HG03280 (cell line): ENCODE measurements around the gene GAS7.

Source experiments
- ATAC-seq: cut with Tn5 transposase; IDR thresholded peaks from one replicate; pipeline ENCODE4 v1.9.1; 2021; ENCODE audit warnings: mild to moderate bottlenecking, moderate library complexity; ENCODE audit not compliant: unreplicated experiment

GAS7 gene

DNA sequence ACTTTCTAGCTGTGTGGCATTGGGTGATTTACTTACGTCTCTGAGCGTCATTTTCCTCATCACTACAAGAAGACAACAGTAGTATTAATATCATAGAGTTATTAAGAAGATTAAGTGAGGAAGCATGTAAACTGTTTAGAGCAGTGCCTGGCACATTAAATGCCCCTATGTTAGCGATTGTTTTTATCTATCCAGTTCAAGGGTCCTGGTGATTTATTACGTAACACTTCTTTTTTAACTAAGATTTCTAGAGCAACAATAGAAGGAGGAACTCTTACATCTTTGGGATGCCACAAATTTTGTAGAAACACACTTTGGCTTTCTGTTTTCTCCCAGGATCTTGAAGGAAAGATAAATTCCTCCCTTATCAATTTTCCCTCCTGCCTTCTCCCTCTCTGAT lies 3.3 kb upstream of the GAS7 start:
- no peak for ATAC-seq

DNA sequence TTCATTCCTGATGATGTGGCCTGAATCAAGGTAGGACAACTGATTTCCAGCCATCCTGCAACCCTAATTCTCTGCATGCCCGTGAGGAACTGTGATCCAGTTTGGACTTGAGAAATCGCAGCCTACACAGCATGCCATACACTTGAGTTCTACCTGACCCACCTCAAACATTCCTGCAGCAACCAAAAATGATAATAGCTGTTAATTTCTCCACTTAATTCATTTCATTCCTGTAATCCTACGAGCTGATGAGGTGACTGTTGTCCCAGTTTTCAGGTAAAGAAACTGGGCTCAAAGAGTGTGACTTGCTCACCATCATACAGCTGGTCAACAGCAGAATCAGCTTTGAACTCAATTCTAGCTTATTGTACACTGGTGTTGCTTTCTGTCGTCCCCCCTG lies 2.2 kb upstream of the GAS7 start:
- ATAC-seq: no peak

DNA sequence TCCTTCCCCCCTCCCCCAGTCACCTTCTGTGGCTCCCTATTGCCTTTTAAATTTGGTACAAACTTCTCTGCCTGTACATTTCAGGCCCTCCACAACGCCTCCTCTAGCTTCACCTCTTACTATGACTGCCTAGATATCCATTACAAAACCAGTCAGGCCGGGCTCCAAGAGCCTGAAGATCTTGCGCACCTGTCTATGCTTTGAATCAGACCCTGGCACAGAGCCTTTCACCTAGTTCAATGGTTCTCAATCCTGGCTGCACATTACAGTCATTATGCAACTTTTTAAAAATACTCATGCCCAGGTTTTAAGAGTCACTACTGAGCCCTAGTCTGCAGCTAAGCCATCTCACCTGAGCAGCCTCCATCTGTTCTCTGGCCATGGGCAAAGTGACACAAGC lies 1.6 kb upstream of the GAS7 start:
- ATAC-seq: no peak

DNA sequence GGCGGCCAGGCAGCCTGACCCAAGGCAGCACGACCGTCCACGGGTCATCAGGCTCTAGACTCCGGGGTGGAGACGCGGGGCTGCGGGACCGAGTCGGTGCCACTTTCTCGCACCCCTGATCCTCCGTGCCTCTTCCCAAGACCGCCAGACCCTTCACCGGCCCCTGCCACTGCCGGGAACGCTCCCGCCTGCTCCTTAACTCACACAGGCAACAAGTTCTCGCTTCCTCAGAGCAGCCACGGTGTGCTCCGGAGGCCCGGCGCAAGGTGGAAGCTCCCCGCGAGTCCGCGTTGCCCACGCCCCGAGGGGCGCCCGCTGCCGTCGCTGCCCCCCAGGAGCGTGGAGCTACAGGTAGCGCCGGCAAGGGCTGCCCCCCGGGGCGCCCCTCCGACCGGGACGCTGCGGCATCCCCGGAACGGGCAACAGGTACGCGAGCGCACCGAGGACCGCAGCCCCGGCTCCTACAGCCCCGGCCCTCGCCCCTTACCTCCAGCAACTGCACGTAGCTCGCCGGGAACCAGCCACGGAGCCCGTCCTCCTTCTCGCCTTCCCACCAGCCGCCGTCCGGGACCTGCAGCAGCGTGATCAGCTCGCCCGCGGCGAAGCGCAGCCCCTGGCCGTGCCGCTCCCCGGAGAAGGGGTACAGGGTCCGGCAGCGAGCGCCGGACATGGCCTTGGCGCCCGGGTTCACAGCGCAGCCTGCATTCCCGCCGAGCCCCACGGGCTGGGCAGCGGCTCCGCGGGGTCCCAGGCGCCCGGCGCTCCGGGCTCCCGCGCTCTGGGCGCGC lies 491 bp downstream of the GAS7 start:
- ATAC-seq: no peak

DNA sequence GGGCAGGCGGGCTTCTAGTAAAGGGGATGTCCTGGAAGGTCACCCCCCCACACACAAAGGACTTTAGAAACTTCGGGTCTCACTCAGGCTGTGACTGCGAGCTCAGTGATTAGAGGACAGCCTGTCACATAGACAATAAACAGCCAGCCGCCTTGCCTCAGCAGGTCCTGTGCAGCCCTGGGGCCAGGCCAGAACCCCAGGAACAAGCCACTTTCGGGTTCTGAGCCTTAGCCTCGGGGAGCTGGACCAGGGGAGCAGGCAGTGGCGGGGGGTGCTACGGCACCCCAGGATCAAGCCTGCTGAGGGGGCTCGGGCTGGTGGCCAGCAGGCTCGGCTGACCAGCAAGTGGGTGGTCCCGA lies 1.1 kb downstream of the GAS7 start:
- no peak for ATAC-seq

DNA sequence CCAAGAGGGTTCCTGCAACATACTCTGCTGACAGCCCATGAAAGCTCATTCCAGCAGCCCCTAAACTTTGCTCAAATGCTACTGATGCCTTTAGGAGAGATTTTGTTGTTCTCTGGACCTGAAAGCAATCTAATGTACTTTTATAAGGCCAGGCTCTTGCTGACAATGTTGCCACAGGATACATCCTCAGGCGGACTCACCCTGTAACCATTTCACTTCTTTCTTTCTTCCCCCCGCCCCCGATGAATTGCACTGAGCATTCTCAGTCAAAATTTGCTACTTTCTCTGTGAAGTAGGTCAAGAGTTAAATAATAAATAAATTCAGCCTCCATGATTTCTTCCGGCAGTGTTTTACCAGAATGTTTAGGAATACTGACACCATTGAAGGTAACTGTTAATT lies 1.5 kb downstream of the GAS7 start:
- no peak for ATAC-seq

DNA sequence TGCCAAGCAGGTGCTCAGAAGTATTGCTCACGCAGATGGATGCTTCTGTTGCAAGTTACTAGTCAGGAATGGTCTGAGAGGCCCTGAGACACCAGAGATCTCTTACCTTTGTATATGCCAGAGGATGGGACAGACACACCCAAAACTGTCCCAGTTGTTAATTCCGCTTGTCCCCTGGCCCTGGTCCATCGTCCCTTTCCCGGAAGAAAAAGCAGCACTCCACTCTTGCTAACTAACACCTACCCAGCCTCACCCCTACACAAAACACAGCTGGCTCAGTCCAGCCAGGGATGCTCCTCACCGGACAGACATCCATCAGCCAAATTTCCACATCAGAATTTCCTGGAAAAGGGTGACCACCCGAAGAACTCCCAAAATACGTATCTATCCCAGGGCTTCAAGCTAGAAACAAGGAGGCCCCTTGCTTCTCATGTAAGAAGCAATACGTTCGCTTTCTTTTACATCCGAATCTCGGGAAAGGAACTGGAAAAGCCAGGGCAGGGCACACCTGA lies 2.0 kb downstream of the GAS7 start:
- ATAC-seq: no peak

DNA sequence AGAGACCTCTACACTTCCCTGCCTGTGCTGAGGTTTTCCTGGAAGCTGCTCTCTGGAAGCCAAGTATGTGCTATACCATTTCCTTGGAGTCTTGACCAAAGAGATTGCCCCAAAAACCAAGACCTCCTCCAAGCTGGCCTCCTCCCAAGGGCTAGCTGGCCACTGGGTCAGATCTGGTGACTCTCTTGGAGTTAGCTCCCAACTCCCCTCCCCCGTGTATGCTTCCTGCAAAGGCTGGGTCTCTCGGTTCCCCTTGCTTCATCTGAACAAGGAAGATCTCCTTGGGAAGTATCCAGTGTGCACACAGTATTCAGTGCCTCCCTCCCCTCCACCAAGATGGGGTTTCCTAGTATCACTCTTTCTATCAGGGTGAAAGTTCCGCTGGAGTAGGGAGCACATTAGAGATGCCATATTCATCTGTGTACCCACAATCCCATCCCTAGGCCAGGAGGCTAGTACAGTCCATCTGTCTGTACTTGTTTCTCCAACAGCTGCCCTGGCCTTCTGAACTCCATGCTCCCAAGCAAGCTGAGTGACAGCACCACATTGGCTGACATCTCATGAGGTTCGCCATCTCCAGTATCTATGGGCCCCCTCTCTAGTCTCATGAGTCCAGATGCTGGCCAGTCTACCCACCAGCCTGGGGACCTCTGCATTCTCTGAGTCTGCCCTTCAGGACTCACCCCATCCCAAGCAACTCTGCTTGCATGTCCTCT lies 3.2 kb downstream of the GAS7 start:
- no peak for ATAC-seq

DNA sequence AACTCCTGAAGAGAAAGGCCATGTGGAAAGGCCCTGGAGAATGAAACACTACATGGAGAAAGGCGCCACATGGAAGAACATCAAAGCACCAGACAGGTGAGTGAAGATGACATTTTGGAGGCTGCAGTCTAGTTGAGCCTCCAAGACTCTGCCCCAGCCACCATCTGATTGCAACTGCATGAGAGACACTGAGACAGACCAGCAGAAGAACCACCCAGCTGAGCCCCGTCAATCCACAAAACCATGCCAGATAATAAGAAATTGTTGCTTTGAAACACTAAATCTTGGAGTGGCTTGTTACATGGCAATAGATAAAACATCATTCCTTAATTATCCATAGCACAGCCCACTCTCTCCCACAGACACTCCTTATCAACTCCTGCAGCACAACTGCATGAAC lies 4.8 kb downstream of the GAS7 start:
- no peak for ATAC-seq

DNA sequence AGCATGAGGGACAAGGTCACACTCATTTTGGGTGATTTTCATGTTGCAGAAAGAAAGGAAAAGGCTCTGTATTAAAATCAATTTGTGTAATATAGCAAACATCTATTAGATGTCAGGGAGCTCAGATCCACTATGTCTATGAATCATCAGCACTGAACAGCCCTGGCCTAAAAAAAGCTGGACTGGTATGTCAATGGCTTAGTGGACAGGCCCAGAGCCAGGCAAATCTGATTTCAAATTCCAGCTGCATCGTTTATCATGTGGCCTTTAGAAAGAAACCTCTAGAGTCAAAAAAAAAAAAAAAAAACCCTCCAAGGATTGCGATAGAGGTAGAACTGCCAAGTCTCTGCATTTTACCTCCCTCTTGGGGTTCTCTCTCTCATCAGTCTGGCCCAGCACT lies 5.4 kb downstream of the GAS7 start:
- ATAC-seq: no peak

DNA sequence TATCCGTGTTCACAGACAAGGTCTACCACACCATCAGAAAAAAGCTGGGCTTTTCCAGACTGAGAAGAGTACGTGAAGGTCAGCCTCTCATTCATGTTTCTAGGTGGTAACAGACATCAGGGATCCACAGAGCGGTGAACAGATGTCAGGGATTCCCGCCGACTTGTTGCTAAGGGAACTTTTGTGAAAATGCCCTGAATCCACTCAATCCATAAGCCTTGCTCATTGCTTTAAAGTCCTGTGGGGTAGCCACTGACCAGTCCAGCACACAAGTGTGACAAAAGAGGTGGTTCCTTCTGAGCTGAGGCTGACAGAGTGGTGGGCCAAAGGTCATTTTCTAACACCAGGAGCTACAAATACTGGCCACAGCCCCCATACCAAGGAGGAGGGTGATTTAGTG lies 5.9 kb downstream of the GAS7 start:
- no peak for ATAC-seq

DNA sequence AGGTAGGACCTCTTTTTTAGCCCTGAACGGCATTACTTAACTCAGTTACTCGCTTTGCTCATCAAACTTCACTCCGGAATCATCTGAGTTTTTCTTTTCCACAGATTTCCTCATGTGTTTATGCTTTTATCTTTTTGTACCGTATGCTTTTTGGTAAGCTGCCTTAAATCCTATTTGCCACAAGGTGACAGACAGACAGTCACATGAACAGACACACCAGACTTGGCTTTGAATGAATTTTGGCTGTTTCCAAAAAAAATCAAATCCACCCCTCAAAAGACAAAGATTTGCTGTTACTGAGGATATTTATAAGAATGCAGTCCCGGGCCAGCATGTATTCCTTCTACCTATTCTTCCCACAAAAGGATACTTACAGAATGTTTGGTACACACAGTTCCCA lies 10.9 kb downstream of the GAS7 start:
- no peak for ATAC-seq

DNA sequence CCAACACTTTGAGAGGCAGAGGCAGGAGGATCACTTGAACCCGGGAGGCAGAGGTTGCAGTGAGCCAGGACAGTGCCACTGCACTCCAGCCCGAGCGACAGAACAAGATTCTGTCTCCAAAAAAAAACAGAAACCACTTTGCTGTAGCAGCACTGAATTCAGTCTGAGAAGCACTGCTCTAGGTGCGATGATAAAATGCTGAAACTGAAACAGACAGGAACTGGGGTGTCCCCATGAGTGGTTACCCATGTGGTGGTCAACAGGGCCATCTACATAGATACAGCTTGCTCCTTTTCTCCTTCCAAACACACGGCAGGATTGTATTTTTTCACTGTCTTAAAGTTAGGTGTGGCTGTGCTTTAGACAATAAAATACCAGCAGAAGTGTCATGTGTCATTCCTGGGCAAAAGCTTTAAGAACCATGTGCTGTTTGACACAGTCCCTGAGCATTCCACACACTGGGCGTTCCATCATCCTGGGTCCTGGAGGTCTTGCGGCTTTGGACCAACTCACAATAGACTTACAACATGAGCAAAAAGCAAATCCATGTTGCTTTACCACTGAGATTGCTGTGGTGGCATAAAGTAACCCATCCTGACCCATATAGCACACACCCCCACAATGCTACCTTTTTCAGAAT lies 11.5 kb downstream of the GAS7 start:
- ATAC-seq: no peak

DNA sequence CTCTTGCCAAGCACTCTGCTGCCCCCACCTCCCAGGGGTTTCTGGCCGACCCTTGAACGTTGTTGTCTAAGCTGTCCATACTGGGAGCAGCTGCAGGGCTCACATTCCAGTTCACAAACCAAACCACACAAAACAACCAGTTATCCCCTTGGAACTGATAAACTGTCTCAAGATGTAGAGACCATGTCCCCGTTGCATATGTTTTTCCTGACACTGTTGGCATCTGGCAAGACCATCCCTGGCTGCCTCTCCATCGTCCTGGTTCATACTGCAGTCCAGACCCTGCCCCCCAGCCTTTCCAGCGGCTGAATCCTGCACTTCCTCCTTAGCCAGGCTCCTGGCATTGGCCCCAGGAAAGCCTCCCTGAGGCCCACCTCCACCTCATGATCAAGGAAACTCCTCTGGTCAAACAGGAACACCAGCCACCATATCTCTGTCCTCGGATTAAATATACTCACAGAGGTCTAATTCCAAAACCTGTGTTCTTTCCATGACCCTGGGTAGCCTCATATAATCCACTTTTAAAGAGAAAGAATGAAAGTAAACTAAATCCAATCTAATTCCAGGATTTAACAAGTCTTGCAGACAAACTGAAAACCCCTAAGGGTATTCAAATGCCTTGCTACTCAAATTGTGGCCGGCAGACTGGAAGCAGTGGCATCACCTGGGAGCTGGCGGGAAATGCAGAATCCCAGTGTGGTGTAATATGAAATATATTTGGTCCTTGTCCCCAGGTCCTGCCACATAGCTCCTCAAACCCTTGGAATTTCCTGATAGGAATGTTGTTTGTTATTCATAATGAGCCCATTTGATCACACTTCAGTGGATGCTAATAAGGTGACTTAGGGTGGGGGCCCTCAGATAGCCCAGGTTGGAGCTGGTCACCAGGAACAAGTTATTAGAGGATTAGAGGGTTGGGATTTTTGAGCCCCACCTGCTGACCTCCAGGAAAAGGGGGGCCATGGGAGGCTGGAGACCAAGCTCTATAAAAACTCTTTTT lies 14.2 kb downstream of the GAS7 start:
- ATAC-seq: no peak

DNA sequence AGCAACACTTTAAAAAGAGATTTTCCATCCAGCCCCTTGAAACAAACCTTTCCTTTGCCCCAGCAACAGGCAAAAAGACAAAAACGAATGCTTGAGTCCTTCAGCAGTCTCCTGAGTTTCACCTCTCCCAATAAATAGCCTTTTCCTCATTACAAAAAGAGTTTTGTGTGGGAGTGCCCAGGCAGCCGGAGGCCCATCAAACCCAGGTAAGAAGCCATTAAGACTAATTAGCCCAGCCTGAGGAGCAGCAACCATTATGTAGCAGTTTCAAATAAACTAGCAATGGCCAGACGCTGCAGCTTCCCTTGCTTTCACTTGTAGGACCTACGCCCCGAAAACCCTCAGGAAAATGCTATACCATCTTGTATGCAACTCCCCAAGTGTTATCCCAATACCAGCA lies 15.6 kb downstream of the GAS7 start:
- no peak for ATAC-seq

DNA sequence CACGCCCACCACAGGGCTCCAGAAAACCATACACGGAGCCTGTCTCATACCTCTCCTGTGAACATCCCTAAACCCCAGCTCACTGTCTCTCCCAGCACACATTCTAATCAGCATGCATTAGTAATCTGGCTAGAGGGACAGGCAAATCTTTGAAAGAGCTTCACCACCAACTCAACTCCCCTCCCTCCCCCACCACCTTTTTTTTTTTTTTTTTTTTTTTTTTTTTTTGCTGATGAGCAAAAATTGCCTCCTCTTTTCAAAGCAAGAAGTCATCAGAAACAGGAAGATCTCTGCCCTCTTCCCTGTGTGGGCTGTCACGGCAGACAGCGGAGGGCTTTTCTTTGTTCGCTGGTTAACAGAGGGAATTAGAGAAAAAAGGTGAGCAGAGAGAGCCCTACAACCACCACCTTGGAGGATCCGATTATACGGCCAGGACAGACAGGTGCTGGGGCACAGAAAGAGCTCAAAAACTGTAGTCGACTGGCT lies 19.9 kb downstream of the GAS7 start:
- ATAC-seq: no peak

DNA sequence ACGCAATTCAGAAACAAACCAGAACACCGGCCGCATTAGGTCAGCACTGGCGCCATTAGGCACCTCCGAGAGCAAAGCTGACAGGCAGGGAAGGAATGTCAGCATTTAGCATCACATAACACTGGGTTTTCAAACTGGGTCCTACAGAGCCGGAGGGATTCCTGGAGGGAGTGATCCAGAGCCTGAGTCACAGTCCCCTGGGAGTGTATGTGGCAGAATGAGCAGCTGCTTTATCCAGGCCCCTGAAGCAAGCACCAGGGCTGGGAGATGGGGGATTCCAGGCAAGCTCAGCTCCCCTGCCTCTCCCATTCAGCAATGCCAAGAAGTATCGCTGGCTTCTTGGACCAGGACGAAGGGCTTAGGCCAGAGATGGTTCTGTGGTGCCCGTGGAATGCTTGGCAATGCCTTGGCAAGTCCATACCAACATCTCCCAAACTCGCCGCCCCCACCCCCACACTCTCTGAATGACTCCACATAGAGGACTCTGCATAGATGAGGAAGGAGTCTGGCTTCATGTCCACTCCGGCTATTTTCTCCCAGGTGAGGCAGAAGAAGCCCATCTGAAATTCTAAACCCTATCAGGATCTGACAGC lies 20.4 kb downstream of the GAS7 start:
- no peak for ATAC-seq

DNA sequence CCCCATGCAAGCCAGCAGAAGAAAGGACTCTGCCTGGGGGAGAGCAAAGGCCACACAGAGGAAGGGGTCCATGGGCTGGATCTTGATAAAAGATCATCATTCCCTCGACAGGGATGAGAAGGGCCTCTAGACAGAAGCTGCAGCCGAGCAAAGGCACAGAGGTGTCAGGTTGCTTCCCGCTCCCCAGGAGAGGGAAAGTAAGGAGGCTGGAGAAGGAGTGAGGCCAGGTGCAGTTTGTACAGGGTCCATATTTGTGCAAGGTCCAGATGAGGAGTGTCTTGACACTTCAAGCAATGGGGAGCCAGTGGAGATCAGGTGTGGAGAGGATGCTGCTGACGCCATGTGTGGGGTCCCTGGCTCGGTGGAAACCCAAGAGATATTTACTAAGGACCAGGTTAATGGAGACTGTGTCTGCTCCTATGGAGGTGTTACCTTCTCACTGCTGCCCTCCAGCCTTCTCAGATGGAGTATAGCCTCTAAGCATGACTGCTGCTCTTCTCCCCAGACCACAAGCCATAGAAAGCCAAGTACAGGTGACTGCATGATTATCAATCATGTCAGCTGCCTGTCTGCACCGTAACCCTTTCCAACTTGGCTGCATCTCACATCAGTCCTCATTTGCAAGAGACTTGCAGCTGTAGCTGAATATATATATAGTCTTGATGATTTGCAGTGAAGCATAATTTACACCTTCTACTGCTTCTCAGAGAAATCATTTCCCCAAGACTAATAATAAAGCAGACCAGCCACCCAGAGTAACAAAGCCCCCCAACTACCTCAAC lies 21.1 kb downstream of the GAS7 start:
- no peak for ATAC-seq

DNA sequence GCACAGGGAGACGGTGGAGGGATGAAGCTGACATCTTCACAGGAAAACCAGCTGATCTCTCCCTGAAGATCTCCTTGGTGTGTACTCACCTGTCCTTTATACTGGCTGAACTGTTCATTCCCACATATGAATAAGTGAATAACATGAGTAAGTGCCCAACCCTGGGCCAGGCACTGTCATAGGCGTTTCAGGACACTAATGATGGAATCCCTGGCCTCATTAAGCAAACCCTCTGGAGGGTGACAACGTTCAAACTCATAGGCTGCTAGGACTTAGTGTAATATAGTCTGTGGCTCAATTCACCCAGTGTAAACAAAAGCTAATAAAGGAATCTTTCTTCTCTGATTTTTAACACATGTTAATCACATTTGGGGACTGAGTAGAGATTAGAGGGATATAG lies 24.5 kb downstream of the GAS7 start:
- no peak for ATAC-seq

DNA sequence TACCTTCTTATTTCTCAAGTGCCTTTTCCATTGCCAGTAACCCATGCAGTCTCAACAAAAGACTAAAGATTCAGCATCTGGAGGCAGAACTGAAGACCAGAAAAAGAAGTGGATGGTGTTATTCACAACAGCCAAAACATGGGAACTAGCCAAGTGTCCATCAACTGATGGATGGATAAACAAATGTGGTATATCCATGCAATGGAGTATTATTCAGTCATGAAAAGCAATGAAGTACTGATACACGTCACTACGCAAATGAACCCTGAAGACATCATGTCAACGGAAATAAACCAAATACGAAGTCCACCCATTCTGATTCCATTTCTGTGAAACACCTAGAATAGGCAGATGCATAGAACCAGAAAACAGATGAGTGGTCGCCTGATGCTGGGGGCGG lies 25.6 kb downstream of the GAS7 start:
- ATAC-seq: no peak
